Lung (tissue), 12 donors: ENCODE measurements around the gene PRSS36. TPM values are rescaled to one million over a fixed set of nuclear protein-coding genes. Genes with fewer than 3 reads are reported as not detected.

Experiments
- ATAC-seq: fragments of 200-7000 bp; cut with Tn5 transposase; one replicate; pipeline ENCODE4 v1.9.1; 2020; ENCODE audit warnings: moderate number of reproducible peaks; ENCODE audit not compliant: insufficient read depth, low FRiP score
- DNase-seq, 3 donors: peaks; one replicate each; pipeline ENCODE4 v3.0.0-alpha.2; 2013 to 2017
- H3K27ac ChIP-seq, 2 donors: one replicate each; pipeline ENCODE4 v1.5.1; 2013; ENCODE audit warnings: mild to moderate bottlenecking in 2 of 2, moderate library complexity in 2 of 2, control low read depth in 1 of 2, inconsistent platforms in 1 of 2, low read depth in 1 of 2, low read length in 1 of 2
- H3K27me3 ChIP-seq, 3 donors: one replicate each; pipeline ENCODE4 v1.5.1; 2013; ENCODE audit warnings: low read length in 2 of 3; ENCODE audit not compliant: control insufficient read depth in 3 of 3, insufficient read depth in 3 of 3
- H3K36me3 ChIP-seq, 4 donors: one replicate each; pipeline ENCODE4 v1.5.1; 2013; ENCODE audit warnings: low read length in 4 of 4, mild to moderate bottlenecking in 1 of 4, moderate library complexity in 1 of 4; ENCODE audit not compliant: control insufficient read depth in 4 of 4, insufficient read depth in 4 of 4
- H3K4me1 ChIP-seq, 5 donors: one replicate each; pipeline ENCODE4 v1.5.1; 2013; ENCODE audit warnings: low read length in 5 of 5, mild to moderate bottlenecking in 2 of 5, moderate library complexity in 1 of 5; ENCODE audit not compliant: control insufficient read depth in 5 of 5, insufficient read depth in 5 of 5
- H3K4me3 ChIP-seq: one replicate; pipeline ENCODE4 v1.5.1; 2013; ENCODE audit warnings: mild to moderate bottlenecking, control low read depth, moderate library complexity
- H3K9ac ChIP-seq, 2 donors: one replicate each; pipeline ENCODE4 v1.5.1; 2013; ENCODE audit warnings: low read length in 2 of 2, control low read depth in 1 of 2; ENCODE audit not compliant: insufficient read depth in 1 of 2
- H3K9me3 ChIP-seq, 4 donors: one replicate each; pipeline ENCODE4 v1.5.1; 2013; ENCODE audit warnings: low read length in 3 of 4, mild to moderate bottlenecking in 1 of 4, moderate library complexity in 1 of 4; ENCODE audit not compliant: control insufficient read depth in 4 of 4, insufficient read depth in 3 of 4
- WGBS, 2 donors: extraction: QIAGEN DNeasy Blood & Tissue Kit; methylation state at CpG; one replicate each; pipeline ENCODE4 v1.1.7; 2013; 5-methylcytosine and 5-hydroxymethylcytosine counted together
- polyA plus RNA-seq, 2 donors: library from polyadenylated mRNA; stranded (reverse); fragments of 200-250 nt; gene quantifications; one replicate each; pipeline ENCODE4 v1.2.1, GENCODE V29; 2013
- total RNA-seq, 2 donors: library from RNA; depleted of rRNA in 1 of 2; stranded (reverse); fragments of >200 nt in 1 of 2; gene quantifications; one replicate each; pipeline ENCODE4 v1.2.1, GENCODE V29; 2014 to 2021
- TF ChIP-seq, protein P1 (sequence below): IDR thresholded peaks from 2 replicates; pipeline ENCODE4 v1.5.1; 2012; ENCODE audit warnings: mild to moderate bottlenecking; ENCODE audit errors: control extremely low read depth, extremely low read depth
- donor health status: control.
- donor health status: control.
- donor health status: Bipolar disorder and iron deficiency.
- donor health status: healthy.
- donor health status: DM: yes; HTN: yes; CAD: no.

Gene PRSS36
- total and polyA plus RNA-seq, 4 donors = 0.43 to 4.2 (median 3.1) TPM

- Histone ChIP-seq H3K27ac (no peak overlapping the region), H3K9me3 (no peaks in the 10 kb centered on the region), H3K4me1 (peaks cover 0 to 1% (median 0%) of the 10 kb centered on the region in 5 donors), H3K36me3 (peaks cover 76 to 88% (median 80%) of the 10 kb centered on the region in 4 donors), H3K9ac (no peak overlapping the region), H3K27me3 (no peaks in the 10 kb centered on the region), H3K4me3 (no peak overlapping the region)
- DNase-seq = no peak
- WGBS, 2 donors = 94 to 95% methylated on average over 12 of the region's 12 CpGs
- TF ChIP-seq, protein P1, sequence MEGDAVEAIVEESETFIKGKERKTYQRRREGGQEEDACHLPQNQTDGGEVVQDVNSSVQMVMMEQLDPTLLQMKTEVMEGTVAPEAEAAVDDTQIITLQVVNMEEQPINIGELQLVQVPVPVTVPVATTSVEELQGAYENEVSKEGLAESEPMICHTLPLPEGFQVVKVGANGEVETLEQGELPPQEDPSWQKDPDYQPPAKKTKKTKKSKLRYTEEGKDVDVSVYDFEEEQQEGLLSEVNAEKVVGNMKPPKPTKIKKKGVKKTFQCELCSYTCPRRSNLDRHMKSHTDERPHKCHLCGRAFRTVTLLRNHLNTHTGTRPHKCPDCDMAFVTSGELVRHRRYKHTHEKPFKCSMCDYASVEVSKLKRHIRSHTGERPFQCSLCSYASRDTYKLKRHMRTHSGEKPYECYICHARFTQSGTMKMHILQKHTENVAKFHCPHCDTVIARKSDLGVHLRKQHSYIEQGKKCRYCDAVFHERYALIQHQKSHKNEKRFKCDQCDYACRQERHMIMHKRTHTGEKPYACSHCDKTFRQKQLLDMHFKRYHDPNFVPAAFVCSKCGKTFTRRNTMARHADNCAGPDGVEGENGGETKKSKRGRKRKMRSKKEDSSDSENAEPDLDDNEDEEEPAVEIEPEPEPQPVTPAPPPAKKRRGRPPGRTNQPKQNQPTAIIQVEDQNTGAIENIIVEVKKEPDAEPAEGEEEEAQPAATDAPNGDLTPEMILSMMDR = no peak
- ATAC-seq = no peak
Measured at GRCh38 chr16:31190061-31190460, 40.2 kb upstream of the PRSS36 start.

DNA sequence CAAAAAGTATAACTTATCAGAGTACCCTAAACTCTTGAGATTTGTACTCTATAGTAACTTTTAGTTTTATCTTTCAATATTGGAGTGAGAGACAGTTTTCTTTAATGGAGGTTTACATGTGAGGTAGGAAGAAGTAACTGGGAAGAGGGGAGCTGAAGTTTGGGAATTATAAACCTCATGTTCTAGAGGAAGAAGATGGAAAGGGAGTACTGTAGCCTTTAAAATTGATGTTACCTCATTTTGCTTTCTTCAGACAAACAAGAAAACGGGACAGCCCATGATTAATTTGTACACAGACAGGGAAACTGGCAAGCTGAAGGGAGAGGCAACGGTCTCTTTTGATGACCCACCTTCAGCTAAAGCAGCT is 39.5 kb upstream of the PRSS36 start:
- no peak overlapping the region for H3K4me3 ChIP-seq
- WGBS, 2 donors = 94% methylated on average over 2 of the region's 2 CpGs
- no peak for DNase-seq
- peaks cover 76 to 87% (median 81%) of the 10 kb centered on the region in 4 donors for H3K36me3 ChIP-seq
- H3K9ac ChIP-seq = no peak overlapping the region
- no peaks in the 10 kb centered on the region for H3K27me3 ChIP-seq
- TF ChIP-seq, protein P1 = no peak
- H3K9me3 ChIP-seq = no peaks in the 10 kb centered on the region
- no peak for ATAC-seq
- H3K27ac ChIP-seq = no peak overlapping the region
- peaks cover 0 to 1% (median 0%) of the 10 kb centered on the region in 5 donors for H3K4me1 ChIP-seq

DNA sequence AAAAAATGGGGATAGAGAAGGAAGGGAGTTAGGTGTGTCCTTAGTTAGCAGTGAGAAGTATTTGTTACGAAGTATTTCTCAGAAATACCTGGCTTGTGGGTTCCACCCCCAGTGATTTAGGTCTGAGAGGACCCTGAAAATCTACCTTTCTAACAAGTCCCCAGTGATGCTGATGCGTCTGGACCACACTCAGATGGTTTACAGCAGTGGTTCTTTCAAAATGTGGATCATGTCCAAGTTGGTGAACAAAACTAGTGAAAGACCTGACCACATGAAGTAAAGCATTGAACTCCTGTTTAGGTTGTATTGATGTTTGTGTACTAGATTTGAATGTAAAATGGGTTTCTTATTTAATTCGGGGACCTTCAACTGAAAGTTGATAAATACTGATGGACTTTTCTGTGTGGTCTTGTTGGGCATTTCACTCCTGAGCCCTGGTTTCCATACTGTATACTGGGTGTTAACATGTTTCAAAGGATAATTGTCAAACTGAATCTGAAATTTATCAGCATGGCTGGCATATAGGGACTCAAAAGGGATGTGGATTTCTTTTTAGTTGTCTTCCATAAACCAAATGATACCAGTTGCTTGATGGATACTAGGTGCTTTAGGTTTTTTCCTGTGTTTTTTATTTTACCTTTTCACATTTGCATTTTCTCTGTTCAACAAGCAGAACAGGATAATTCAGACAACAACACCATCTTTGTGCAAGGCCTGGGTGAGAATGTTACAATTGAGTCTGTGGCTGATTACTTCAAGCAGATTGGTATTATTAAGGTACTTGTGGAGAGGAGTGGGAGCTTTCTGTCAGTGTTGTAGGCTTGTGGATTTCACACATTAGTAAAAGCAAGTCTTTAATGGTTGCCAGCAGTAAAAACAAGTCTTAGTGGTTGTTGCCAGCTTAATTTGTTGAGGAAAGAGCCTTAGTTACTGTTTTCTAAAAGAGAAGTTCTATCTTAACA is 38.9 kb upstream of the PRSS36 start:
- no peaks in the 10 kb centered on the region for H3K27me3 ChIP-seq
- TF ChIP-seq, protein P1 = no peak
- no peaks in the 10 kb centered on the region for H3K9me3 ChIP-seq
- peaks cover 0 to 4% (median 0%) of the 10 kb centered on the region in 5 donors for H3K4me1 ChIP-seq
- DNase-seq (no peak), ATAC-seq (no peak)
- H3K27ac ChIP-seq = no peak overlapping the region
- peaks cover 74 to 89% (median 86%) of the 10 kb centered on the region in 4 donors for H3K36me3 ChIP-seq
- H3K4me3 ChIP-seq = no peak overlapping the region
- H3K9ac ChIP-seq = no peak overlapping the region
- WGBS, 2 donors = 91 to 93% methylated on average over 3 of the region's 3 CpGs
